ENCODE measurements around the gene KIN. TPM values are rescaled to one million over a fixed set of nuclear protein-coding genes. Genes with fewer than 3 reads are reported as not detected.

Gene KIN
- total RNA-seq, 2 experiments from 2014 or later = 13.8 to 15.8 TPM

DNA sequence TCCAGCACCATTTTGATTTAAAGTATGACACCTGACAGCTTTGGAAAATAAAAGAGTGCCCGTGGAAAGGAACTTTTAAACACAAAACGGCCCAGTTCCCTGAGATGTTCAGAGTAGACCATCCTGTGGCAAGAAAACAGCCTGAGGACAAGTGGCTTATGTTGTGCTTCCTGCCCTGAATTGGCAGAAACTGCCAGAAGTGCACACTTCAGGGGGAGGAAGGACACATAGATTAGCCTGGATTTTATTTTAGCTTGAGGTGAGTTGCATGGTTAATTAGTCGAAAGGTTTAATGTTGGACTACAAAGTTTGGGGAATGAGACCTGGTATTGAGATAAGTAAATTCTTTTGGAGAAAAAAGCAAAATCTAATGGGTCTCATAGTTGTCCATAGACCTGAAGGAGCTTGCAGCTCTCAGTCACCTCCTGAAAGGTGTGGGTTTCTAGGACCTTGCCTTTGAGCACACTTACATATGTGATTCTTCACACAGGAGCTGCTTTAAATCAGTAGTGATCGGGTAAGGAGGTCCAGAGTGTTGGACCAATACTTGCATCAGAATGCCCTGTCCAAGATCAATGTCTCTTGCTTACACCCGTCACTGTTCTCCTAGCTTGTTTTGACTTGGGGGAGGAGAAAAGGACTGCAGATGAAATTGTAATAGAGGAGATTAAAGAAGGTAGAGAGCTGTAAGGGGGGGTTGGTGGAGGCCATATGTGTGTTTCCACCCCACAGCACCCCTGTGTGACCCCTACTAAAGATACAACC is 79.8 kb downstream of the KIN start:
- Mint-ChIP-seq H3K36me3 (ENCODE audit: low read depth) (no peaks in the 10 kb centered on the region), H3K9me3 (no peaks in the 10 kb centered on the region), H3K27ac (no peak overlapping the region), H3K4me1 (no peaks in the 10 kb centered on the region), H3K4me3 (no peak overlapping the region), H3K27me3 (peaks cover 30% of the 10 kb centered on the region)
- ChIA-PET CTCF (interaction anchor here (1.2 kb wide), 1 partner anchor 22 kb away, joined by 4 read pairs; no protein-coding TSS in a partner anchor), POLR2A (no interaction called here)
- no peak for DNase-seq

DNA sequence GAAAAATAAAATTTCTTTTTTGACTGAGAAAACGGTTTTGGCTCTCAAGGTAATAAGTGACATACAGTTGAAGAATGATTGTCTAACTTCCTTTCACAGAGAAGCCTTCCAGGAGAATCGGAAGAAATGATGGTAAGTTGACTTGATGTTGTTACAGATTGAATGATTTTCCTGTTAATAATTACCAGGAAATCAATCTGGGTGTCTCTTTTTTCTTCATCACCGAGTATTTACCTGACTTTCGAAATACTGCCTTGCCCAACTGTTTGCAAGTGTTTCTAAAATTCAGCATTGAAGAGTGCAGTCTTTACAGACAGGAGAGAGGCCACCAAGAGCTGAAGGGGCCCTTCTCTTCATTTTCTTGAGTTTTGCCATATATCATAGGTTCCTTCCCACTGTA is 80.7 kb downstream of the KIN start:
- H3K4me3 Mint-ChIP-seq = no peak overlapping the region
- DNase-seq = no peak
- ChIA-PET CTCF (interaction anchor here (0.5 kb wide), 1 partner anchor 34 kb away, joined by 3 read pairs; no protein-coding TSS in a partner anchor), POLR2A (no interaction called here)
- H3K9me3 Mint-ChIP-seq = no peaks in the 10 kb centered on the region
- no peaks in the 10 kb centered on the region for H3K4me1 Mint-ChIP-seq
- no peak overlapping the region for H3K27ac Mint-ChIP-seq
- H3K36me3 Mint-ChIP-seq (ENCODE audit: low read depth) = no peaks in the 10 kb centered on the region
- H3K27me3 Mint-ChIP-seq = peaks cover 29% of the 10 kb centered on the region

DNA sequence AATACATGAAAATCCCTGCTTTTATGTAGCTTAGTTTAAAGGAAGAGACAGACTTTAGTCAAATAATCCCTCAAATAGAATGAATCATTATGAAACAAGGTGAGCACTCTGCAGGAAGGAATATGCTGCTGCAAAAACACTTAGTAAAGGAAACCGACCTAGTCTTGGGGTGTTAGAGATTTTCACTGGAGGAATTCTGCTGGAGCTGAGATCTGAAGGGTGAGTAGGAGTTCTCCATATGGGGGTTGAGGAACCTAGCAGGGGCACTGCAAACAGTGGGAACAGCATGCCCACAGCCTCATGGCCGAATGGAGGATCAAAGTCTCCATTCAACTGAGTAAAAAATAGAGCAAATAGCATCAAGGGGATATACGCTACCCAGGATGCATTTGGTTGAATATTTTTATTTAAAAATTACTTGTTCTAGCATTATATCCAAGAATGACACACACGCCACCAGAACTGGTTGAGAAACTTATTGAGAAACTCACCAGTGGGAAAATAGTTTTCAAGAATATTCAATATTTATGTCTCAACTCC is 81.2 kb downstream of the KIN start:
- H3K4me1 Mint-ChIP-seq = no peaks in the 10 kb centered on the region
- POLR2A ChIA-PET = no interaction called here
- peaks cover 29% of the 10 kb centered on the region for H3K27me3 Mint-ChIP-seq
- H3K9me3 Mint-ChIP-seq = no peaks in the 10 kb centered on the region
- no peak overlapping the region for H3K27ac Mint-ChIP-seq
- CTCF ChIA-PET = no interaction called here
- no peak for DNase-seq
- no peak overlapping the region for H3K4me3 Mint-ChIP-seq
- H3K36me3 Mint-ChIP-seq (ENCODE audit: low read depth) = no peaks in the 10 kb centered on the region

DNA sequence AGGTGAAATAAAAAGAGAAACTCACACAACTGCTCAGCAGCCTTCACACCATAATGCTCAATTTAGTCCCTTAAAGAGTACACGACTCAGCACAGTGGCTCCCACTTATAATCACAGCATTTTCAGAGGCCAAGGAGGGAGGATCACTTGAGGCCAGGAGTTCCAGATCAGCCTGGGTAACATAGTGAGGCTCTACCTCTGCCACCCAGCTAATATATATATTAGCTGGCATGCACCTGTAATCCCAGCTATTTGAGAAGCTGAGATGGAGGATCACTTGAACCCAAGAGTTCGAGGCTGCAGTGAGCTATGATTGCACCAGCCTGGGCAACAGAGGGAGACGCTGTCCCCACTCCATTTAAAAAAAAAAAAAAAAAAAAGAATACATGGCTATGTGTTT is 82.5 kb downstream of the KIN start:
- H3K27me3 Mint-ChIP-seq = peaks cover 29% of the 10 kb centered on the region
- no peak overlapping the region for H3K4me3 Mint-ChIP-seq
- DNase-seq = no peak
- no peaks in the 10 kb centered on the region for H3K36me3 Mint-ChIP-seq (ENCODE audit: low read depth)
- no peak overlapping the region for H3K27ac Mint-ChIP-seq
- H3K9me3 Mint-ChIP-seq = no peaks in the 10 kb centered on the region
- CTCF ChIA-PET = interaction anchor here (1.2 kb wide), 1 partner anchor 18 kb away, joined by 3 read pairs; no protein-coding TSS in a partner anchor
- no peaks in the 10 kb centered on the region for H3K4me1 Mint-ChIP-seq
- POLR2A ChIA-PET = no interaction called here

DNA sequence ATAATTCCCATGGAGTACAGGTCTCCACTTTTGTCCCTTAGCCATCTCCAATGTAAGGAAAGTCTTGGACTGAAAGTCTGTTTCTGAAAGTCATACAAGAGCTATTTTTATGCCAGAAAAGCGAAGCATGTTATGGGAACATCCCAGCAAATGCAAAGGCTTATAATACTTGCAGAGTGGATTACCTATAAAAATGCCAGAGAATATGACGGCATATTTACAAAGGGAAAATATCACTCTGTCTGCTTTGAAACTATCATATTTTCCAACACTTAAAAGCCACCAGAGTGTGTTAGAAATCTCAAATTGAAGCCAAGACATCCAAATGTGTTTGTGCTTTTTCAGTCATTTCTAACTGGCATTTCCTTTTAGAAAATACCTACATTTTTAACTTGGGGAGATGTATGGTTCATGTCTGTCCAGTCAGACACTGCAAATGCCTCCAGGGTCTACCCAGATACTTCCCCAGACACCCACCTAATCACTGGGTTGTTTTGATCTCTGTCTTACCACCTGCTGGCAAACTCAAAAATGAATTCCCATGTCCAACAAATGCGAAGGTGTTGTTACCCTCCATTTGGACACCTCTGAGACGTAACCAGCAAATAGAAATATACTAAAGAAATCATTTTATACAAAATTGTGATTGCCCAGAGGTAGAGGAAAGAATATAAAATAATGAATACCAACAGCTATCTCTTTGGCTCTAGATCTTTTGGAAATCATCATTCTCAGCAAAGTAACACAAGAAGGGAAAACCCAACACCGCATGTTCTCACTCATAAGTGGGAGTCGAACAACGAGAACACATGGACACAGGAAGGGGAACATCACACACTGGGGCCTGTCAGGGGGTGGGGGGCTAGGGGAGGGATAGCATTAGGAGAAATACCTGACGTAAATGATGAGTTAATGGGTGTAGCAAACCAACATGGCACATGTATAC is 83.4 kb downstream of the KIN start:
- CTCF ChIA-PET = no interaction called here
- Mint-ChIP-seq H3K27me3 (peaks cover 29% of the 10 kb centered on the region), H3K4me1 (no peaks in the 10 kb centered on the region), H3K4me3 (no peak overlapping the region), H3K9me3 (no peaks in the 10 kb centered on the region), H3K27ac (no peak overlapping the region), H3K36me3 (ENCODE audit: low read depth) (no peaks in the 10 kb centered on the region)
- DNase-seq = no peak
- POLR2A ChIA-PET = no interaction called here

DNA sequence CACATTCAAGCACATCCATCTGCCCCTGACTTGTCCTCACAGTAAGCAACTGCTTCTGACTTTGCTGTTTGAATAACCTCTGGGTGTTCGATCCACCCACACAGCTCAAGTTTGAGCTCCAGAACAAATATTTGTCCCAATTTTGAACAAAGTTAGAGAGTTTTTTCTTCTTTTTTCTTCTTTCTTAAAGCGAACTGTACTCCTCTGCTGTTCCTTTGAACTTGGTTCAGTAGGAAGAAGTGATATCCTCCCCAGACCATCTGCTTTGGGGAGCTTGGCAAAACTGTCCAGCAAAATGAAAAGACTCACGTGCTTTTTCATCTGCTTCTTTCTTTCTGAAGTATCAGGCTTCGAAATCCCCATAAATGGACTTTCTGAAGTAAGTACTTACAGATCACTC is 84.7 kb downstream of the KIN start, which contains the start of gene ITIH2:
ITIH2 (plus strand) TSS at position 177 of the 400 bp plus-strand sequence; CDS start at position 296, 119 bp downstream.
- ChIA-PET CTCF (interaction anchor here (1.4 kb wide), 1 partner anchor 178 kb away, joined by 3 read pairs; no protein-coding TSS in a partner anchor), POLR2A (no interaction called here)
- no peaks in the 10 kb centered on the region for H3K36me3 Mint-ChIP-seq (ENCODE audit: low read depth)
- H3K4me1 Mint-ChIP-seq = no peaks in the 10 kb centered on the region
- H3K27me3 Mint-ChIP-seq = peaks cover 27% of the 10 kb centered on the region
- H3K27ac Mint-ChIP-seq = no peak within 1 kb of the TSS
- no peak for DNase-seq
- H3K9me3 Mint-ChIP-seq = no peaks in the 10 kb centered on the region
- H3K4me3 Mint-ChIP-seq = no peak within 1 kb of the TSS

DNA sequence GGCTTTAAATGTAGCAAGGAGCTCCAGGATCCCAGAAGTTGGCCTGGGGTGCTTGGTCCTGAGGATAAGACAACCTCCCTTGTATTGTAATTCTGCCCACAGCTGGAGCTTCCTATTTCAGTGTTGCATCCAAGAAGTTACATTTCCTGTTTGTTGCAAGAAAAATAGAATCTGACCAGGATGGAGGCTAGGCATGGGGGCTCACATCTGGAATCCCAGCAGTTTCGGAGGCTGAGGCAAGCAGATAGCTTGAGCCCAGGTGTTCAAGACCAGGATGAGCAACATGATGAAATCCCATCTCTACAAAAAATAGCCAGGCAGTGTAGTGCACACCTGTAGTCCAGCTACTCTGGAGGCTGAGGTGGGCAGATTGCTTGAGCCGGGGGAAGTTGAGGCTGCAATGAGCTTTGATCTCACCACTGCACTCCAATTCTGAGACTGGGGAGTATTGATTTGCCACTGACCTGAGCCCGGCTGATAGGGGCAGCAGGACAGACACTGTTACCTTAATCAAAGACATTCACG is 85.4 kb downstream of the KIN start:
- H3K36me3 Mint-ChIP-seq (ENCODE audit: low read depth) = no peaks in the 10 kb centered on the region
- H3K27ac Mint-ChIP-seq = no peak overlapping the region
- H3K4me1 Mint-ChIP-seq = no peaks in the 10 kb centered on the region
- H3K9me3 Mint-ChIP-seq = no peaks in the 10 kb centered on the region
- H3K27me3 Mint-ChIP-seq = peaks cover 23% of the 10 kb centered on the region
- DNase-seq = no peak
- POLR2A ChIA-PET = no interaction called here
- CTCF ChIA-PET = interaction anchor here (1.4 kb wide), 1 partner anchor 177 kb away, joined by 3 read pairs; no protein-coding TSS in a partner anchor
- no peak overlapping the region for H3K4me3 Mint-ChIP-seq

DNA sequence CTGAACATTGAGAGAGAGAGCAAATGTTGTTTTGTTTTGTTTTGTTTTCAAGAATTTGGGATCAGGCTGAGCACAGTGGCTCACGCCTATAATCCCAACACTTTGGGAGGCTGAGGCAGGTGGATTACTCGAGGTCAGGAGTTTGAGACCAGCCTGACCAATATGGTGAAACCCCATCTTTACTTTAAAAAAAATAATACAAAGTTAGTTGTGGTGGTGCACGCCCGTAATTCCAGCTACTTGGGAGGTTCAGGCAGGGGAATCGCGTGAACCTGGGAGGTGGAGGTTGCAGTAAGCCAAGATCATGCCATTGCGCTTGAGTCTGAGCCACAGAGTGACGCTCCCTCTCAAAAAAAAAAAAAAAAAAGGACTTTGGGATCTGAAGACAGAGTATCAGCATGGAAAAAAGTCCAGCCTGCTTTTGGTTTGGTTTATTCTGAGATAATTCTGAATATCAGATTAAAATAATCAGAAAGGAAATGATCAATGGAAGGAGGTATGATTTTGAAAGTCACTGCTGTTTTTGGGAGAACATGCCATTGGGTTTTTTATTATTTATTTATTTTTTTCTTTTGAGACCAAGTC is 86.5 kb downstream of the KIN start:
- peaks cover 19% of the 10 kb centered on the region for H3K27me3 Mint-ChIP-seq
- H3K9me3 Mint-ChIP-seq = no peaks in the 10 kb centered on the region
- H3K4me1 Mint-ChIP-seq = no peaks in the 10 kb centered on the region
- CTCF ChIA-PET = interaction anchor here (0.7 to 2.6 kb wide), 2 partner anchors 14 to 176 kb away, joined by 4 to 8 read pairs; no protein-coding TSS in a partner anchor
- no peak for DNase-seq
- no peaks in the 10 kb centered on the region for H3K36me3 Mint-ChIP-seq (ENCODE audit: low read depth)
- POLR2A ChIA-PET = no interaction called here
- H3K4me3 Mint-ChIP-seq = no peak overlapping the region
- H3K27ac Mint-ChIP-seq = no peak overlapping the region

Other genes with a start within 250 kb of the KIN start
- not detected for gene ITIH5, start 121.0 kb downstream of the KIN start, total RNA-seq
- not detected for gene ITIH2, start 84.7 kb downstream of the KIN start, total RNA-seq
- 100 to 1,000 TPM; 273 to 278 TPM for gene ATP5F1C, start 184 bp upstream of the KIN start, total RNA-seq
- gene TAF3, start 30.5 kb upstream of the KIN start, total RNA-seq = 10 to 100 TPM; 12.7 to 13.0 TPM

Measured in activated CD4-positive, alpha-beta memory T cell treated with anti-CD3 and anti-CD28 coated beads, Interleukin-2, amount 10 ng/mL, durations not matched to agents 7 days and 5 days (primary cell).